HepG2 (cell line): ENCODE measurements around the gene CCDC57. TPM values are rescaled to one million over a fixed set of nuclear protein-coding genes. Genes with fewer than 3 reads are reported as not detected.
A peak's percentile ranks its signal among the peaks of the same experiment; 100 is the strongest.

ENCODE experiments used
- ARNT2 ChIP-seq: sonication (generic); formaldehyde crosslinking; IDR thresholded peaks from 2 replicates; pipeline ENCODE4 v1.8.0; 2022; ENCODE audit warnings: mild to moderate bottlenecking, low read depth, missing genetic modification reagents, moderate library complexity
- CENPX ChIP-seq: sonication (generic); formaldehyde crosslinking; IDR thresholded peaks from 2 replicates; pipeline ENCODE4 v1.9.0; 2021; ENCODE audit warnings: mild to moderate bottlenecking, missing genetic modification reagents, moderate library complexity
- DNMT1 ChIP-seq: sonication (generic); formaldehyde crosslinking; IDR thresholded peaks from 2 replicates; pipeline ENCODE4 v1.5.1; 2020; ENCODE audit warnings: mild to moderate bottlenecking, missing genetic modification reagents
- EP300 ChIP-seq, 3 experiments: sonication (generic) in 1 of 3; formaldehyde crosslinking in 1 of 3; IDR thresholded peaks; 2 replicates each; pipeline versions ENCODE4 v1.5.1 to v1.6.1; 2011 to 2020; ENCODE audit warnings: low read depth in 2 of 3, low read length in 2 of 3, borderline replicate concordance in 1 of 3, improper control_type of control experiment in 1 of 3, mild to moderate bottlenecking in 1 of 3, missing genetic modification reagents in 1 of 3, moderate library complexity in 1 of 3
- ERF ChIP-seq: IDR thresholded peaks from 2 replicates; pipeline ENCODE4 v1.6.1; 2018; ENCODE audit warnings: missing biosample characterization, missing genetic modification reagents
- GMEB1 ChIP-seq: sonication (generic); formaldehyde crosslinking; IDR thresholded peaks from 2 replicates; pipeline ENCODE4 v1.5.1; 2020; ENCODE audit warnings: missing genetic modification reagents, mild to moderate bottlenecking, borderline replicate concordance
- GTF2F1 ChIP-seq: fragments of 150-350 bp; IDR thresholded peaks from 2 replicates; pipeline ENCODE4 v1.6.1; 2014; ENCODE audit warnings: low read length
- KLF16 ChIP-seq, 2 experiments: sonication (generic) in 1 of 2; formaldehyde crosslinking in 1 of 2; IDR thresholded peaks; 2 replicates each; pipeline versions ENCODE4 v1.6.1 to v1.8.0; 2016 to 2023; ENCODE audit warnings: missing genetic modification reagents in 2 of 2, missing compliant biosample characterization in 1 of 2
- NR1H2 ChIP-seq: sonication (generic); formaldehyde crosslinking; IDR thresholded peaks from 2 replicates; pipeline ENCODE4 v1.8.1; 2022; ENCODE audit warnings: low read depth, missing genetic modification reagents, borderline replicate concordance
- PRPF4 ChIP-seq: fragments of 200-400 bp; formaldehyde crosslinking; IDR thresholded peaks from 2 replicates; pipeline ENCODE4 v1.6.1; 2016; ENCODE audit warnings: low read length, low read depth; ENCODE audit not compliant: poor library complexity, severe bottlenecking
- RARG ChIP-seq: sonication (generic); formaldehyde crosslinking; IDR thresholded peaks from 2 replicates; pipeline ENCODE4 v1.4.0; 2020; ENCODE audit warnings: low read depth, mild to moderate bottlenecking, missing genetic modification reagents
- ZGPAT ChIP-seq: IDR thresholded peaks from 2 replicates; pipeline ENCODE4 v1.6.1; 2016; ENCODE audit warnings: mild to moderate bottlenecking
- ZNF143 ChIP-seq: sonication (generic); formaldehyde crosslinking; IDR thresholded peaks from 2 replicates; pipeline ENCODE4 v1.4.0; 2020; ENCODE audit warnings: missing genetic modification reagents
- ZNF232 ChIP-seq: sonication (generic); formaldehyde crosslinking; IDR thresholded peaks from 2 replicates; pipeline ENCODE4 v1.4.0; 2020; ENCODE audit warnings: missing genetic modification reagents, borderline replicate concordance
- ZNF382 ChIP-seq: sonication (generic); formaldehyde crosslinking; IDR thresholded peaks from 2 replicates; pipeline ENCODE4 v1.5.0; 2020; ENCODE audit warnings: missing genetic modification reagents, mild to moderate bottlenecking, borderline replicate concordance
- ZNF468 ChIP-seq: sonication (generic); formaldehyde crosslinking; IDR thresholded peaks from 2 replicates; pipeline ENCODE4 v1.8.0; 2022; ENCODE audit warnings: mild to moderate bottlenecking, moderate library complexity, missing genetic modification reagents
- ZNF501 ChIP-seq: sonication (generic); formaldehyde crosslinking; IDR thresholded peaks from 2 replicates; pipeline ENCODE4 v1.5.1; 2020; ENCODE audit warnings: mild to moderate bottlenecking, moderate library complexity, missing genetic modification reagents
- ZNF513 ChIP-seq: sonication (generic); formaldehyde crosslinking; conservative IDR thresholded peaks from 2 replicates; pipeline ENCODE4 v1.5.0; 2020; ENCODE audit warnings: missing genetic modification reagents
- ZNF564 ChIP-seq: sonication (generic); formaldehyde crosslinking; IDR thresholded peaks from 2 replicates; pipeline ENCODE4 v1.8.1; 2023; ENCODE audit warnings: mild to moderate bottlenecking, missing genetic modification reagents
- polyA plus RNA-seq, 8 experiments: library from polyadenylated mRNA; depleted of rRNA in 3 of 8; stranded (reverse) in 7 of 8; unstranded in 1 of 8; fragments of >200 nt; fragmentation: Illumina TruSeq in 4 of 8; extraction: Trizol in 4 of 8; gene quantifications; 2 replicates each; pipeline versions ENCODE4 v1.2.1 to v1.2.3, GENCODE V29; 2011 to 2016; ENCODE audit warnings: low read depth in 4 of 8, missing spikeins in 1 of 8, mixed read lengths in 1 of 8; ENCODE audit not compliant: insufficient read depth in 1 of 8
- total RNA-seq, 5 experiments: library from RNA; depleted of rRNA; stranded (reverse); fragments of >200 nt; fragmentation: Illumina TruSeq; extraction: Trizol; gene quantifications; 2 replicates each; pipeline ENCODE4 v1.2.3, GENCODE V29; 2016; ENCODE audit warnings: low read depth in 1 of 5
- TF ChIP-seq, protein P1 (sequence below): sonication (generic); formaldehyde crosslinking; IDR thresholded peaks from 2 replicates; pipeline ENCODE4 v1.4.0; 2020; ENCODE audit warnings: missing genetic modification reagents
- TF ChIP-seq, protein P2 (sequence below): IDR thresholded peaks from 2 replicates; pipeline ENCODE4 v1.6.1; 2016; ENCODE audit warnings: low read depth

The CCDC57 gene
- total and polyA plus RNA-seq, 2 of the 13 experiments (the other 11 are each of a cell fraction or from before 2014, with no cell fraction given): 59.3 to 59.9 TPM

- TF ChIP-seq, protein P1, sequence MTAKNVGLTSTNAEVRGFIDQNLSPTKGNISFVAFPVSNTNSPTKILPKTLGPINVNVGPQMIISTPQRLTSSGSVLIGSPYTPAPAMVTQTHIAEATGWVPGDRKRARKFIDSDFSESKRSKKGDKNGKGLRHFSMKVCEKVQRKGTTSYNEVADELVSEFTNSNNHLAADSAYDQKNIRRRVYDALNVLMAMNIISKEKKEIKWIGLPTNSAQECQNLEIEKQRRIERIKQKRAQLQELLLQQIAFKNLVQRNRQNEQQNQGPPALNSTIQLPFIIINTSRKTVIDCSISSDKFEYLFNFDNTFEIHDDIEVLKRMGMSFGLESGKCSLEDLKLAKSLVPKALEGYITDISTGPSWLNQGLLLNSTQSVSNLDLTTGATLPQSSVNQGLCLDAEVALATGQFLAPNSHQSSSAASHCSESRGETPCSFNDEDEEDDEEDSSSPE (CRISPR knock-in tag): peak; percentile 67
- TF ChIP-seq PRPF4 (no peak), GMEB1 (CRISPR knock-in tag) (peak; percentile 78), EP300 (IDR thresholded peaks at IDR 0.05; ENCODE audit: low read depth in 2 of 2, low read length in 2 of 2) (peak; percentile 34 to 78; a peak in 3 of 4 replicates), EP300 (CRISPR knock-in tag; IDR thresholded peaks at IDR 0.05; ENCODE audit: borderline replicate concordance) (peak; percentile 67; the same call in 1 of the 2 replicates), RARG (no peak), ZNF513 (CRISPR knock-in tag) (no peak; the same call in 1 of the 2 replicates), NR1H2 (CRISPR knock-in tag) (peak; percentile 57; the same call in 1 of the 2 replicates), GTF2F1 (no peak), CENPX (CRISPR knock-in tag) (no peak), ERF (CRISPR knock-in tag) (peak; percentile 67; the same call in 1 of the 2 replicates), ZNF468 (CRISPR knock-in tag) (peak; percentile 81; the same call in 1 of the 2 replicates), ZNF382 (CRISPR knock-in tag) (no peak), DNMT1 (CRISPR knock-in tag) (no peak), ZNF501 (peak; percentile 89), KLF16 (CRISPR knock-in tag; IDR thresholded peaks at IDR 0.05) (peak in 1 of 2 experiments; percentile 81; a peak in 1 of 4 replicates), ZGPAT (CRISPR knock-in tag) (peak; percentile 94), ZNF564 (CRISPR knock-in tag) (peak; percentile 7; the same call in 1 of the 2 replicates), ARNT2 (no peak; the same call in 1 of the 2 replicates), ZNF232 (CRISPR knock-in tag) (0 out of 2 replicates have a peak, but pooled peaks have one; percentile 58), ZNF143 (CRISPR knock-in tag) (peak; percentile 42; the same call in 1 of the 2 replicates)
- TF ChIP-seq, protein P2, sequence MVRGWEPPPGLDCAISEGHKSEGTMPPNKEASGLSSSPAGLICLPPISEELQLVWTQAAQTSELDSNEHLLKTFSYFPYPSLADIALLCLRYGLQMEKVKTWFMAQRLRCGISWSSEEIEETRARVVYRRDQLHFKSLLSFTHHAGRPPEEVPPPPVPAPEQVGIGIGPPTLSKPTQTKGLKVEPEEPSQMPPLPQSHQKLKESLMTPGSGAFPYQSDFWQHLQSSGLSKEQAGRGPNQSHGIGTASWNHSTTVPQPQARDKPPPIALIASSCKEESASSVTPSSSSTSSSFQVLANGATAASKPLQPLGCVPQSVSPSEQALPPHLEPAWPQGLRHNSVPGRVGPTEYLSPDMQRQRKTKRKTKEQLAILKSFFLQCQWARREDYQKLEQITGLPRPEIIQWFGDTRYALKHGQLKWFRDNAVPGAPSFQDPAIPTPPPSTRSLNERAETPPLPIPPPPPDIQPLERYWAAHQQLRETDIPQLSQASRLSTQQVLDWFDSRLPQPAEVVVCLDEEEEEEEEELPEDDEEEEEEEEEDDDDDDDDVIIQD (CRISPR knock-in tag): peak; percentile 68; the same call in 1 of the 2 replicates
Measured at GRCh38 chr17:82231562-82232321, 19.1 kb upstream of the CCDC57 start (continued).
